GM23248 (cell line): ENCODE data around the gene ANO2. TPM values are rescaled to one million over a fixed set of nuclear protein-coding genes. Genes with fewer than 3 reads are reported as not detected.

Experiments used
- DNase-seq: peaks from one replicate; pipeline ENCODE4 v3.0.0-alpha.2; 2015
- H2AFZ ChIP-seq: fragments of 200-600 bp; sonication (generic); 2 replicates; pipeline ENCODE4 v1.6.1; 2016; ENCODE audit warnings: antibody characterized with exemption
- H3F3A ChIP-seq: fragments of 200-600 bp; sonication (generic); 2 replicates; pipeline ENCODE4 v1.6.1; 2016; ENCODE audit warnings: mild to moderate bottlenecking, antibody characterized with exemption, mixed run types; ENCODE audit not compliant: insufficient read depth
- H3K27ac ChIP-seq: fragments of 200-600 bp; sonication (generic); 2 replicates; pipeline ENCODE4 v1.5.1; 2016; ENCODE audit warnings: mild to moderate bottlenecking
- H3K27me3 ChIP-seq: fragments of 200-600 bp; sonication (generic); replicated peaks from 2 replicates; pipeline ENCODE4 v1.6.1; 2016; ENCODE audit warnings: mild to moderate bottlenecking; ENCODE audit not compliant: insufficient read depth
- H3K36me3 ChIP-seq: fragments of 200-600 bp; sonication (generic); 2 replicates; pipeline ENCODE4 v1.6.1; 2016; ENCODE audit warnings: low read depth, mild to moderate bottlenecking
- H3K4me1 ChIP-seq: fragments of 200-600 bp; sonication (generic); 2 replicates; pipeline ENCODE4 v1.6.1; 2016; ENCODE audit warnings: mild to moderate bottlenecking; ENCODE audit not compliant: insufficient read depth
- H3K4me2 ChIP-seq: fragments of 200-600 bp; sonication (generic); one replicate; pipeline ENCODE4 v1.6.1; 2016; ENCODE audit warnings: mild to moderate bottlenecking; ENCODE audit not compliant: unreplicated experiment
- H3K4me3 ChIP-seq: fragments of 200-600 bp; sonication (generic); 2 replicates; pipeline ENCODE4 v1.5.1; 2016; ENCODE audit warnings: mild to moderate bottlenecking
- H3K79me2 ChIP-seq: fragments of 200-600 bp; sonication (generic); 2 replicates; pipeline ENCODE4 v1.6.1; 2016; ENCODE audit warnings: mild to moderate bottlenecking; ENCODE audit not compliant: insufficient read depth
- H3K9ac ChIP-seq: fragments of 200-600 bp; sonication (generic); 2 replicates; pipeline ENCODE4 v1.6.1; 2016; ENCODE audit warnings: mild to moderate bottlenecking
- H3K9me2 ChIP-seq: fragments of 200-600 bp; sonication (generic); 2 replicates; pipeline ENCODE4 v1.6.1; 2016; ENCODE audit warnings: mixed run types, mild to moderate bottlenecking, moderate library complexity; ENCODE audit not compliant: insufficient read depth
- H3K9me3 ChIP-seq: fragments of 200-600 bp; sonication (generic); one replicate; pipeline ENCODE4 v1.6.1; 2017; ENCODE audit warnings: low read depth
- H4K20me1 ChIP-seq: fragments of 200-600 bp; sonication (generic); 2 replicates; pipeline ENCODE4 v1.6.0; 2016; ENCODE audit not compliant: insufficient read depth
- EZH2 ChIP-seq: fragments of 200-600 bp; sonication (generic); IDR thresholded peaks from 2 replicates; pipeline ENCODE4 v1.6.1; 2018; ENCODE audit warnings: antibody characterized with exemption, mild to moderate bottlenecking; ENCODE audit not compliant: insufficient read depth, poor library complexity, severe bottlenecking
- EZH2phosphoT487 ChIP-seq: fragments of 200-600 bp; sonication (generic); IDR thresholded peaks from 2 replicates; pipeline ENCODE4 v1.6.1; 2018; ENCODE audit warnings: antibody characterized with exemption, moderate library complexity, mild to moderate bottlenecking, low read depth; ENCODE audit not compliant: insufficient read depth
- WGBS, 2 experiments: methylation state at CpG; one replicate each; pipeline ENCODE4 v1.1.6; 2015 to 2017; ENCODE audit warnings: low lambda C conversion rate in 2 of 2, low coverage in 1 of 2; ENCODE audit errors: missing lambda C conversion rate in 2 of 2; 5-methylcytosine and 5-hydroxymethylcytosine counted together
- in situ Hi-C: fragments of 300-500 bp; cut with MboI; formaldehyde crosslinking; loops from 2 replicates; pipeline ENCODE4 v1.15.0; 2020
- polyA plus RNA-seq: library from polyadenylated mRNA; unstranded; fragments of >200 nt; fragmentation: Nextera tagmentation; extraction: Ambion mirVana; gene quantifications from 2 replicates; pipeline ENCODE4 v1.2.1, GENCODE V29; 2016
- total RNA-seq: library from RNA; depleted of rRNA; stranded (reverse); fragments of >200 nt; shearing (Covaris generic); gene quantifications from 2 replicates; pipeline ENCODE4 v1.2.3, GENCODE V29; 2014

The ANO2 gene
- total and polyA plus RNA-seq, 2 experiments from 2014 or later, result not detected

DNA sequence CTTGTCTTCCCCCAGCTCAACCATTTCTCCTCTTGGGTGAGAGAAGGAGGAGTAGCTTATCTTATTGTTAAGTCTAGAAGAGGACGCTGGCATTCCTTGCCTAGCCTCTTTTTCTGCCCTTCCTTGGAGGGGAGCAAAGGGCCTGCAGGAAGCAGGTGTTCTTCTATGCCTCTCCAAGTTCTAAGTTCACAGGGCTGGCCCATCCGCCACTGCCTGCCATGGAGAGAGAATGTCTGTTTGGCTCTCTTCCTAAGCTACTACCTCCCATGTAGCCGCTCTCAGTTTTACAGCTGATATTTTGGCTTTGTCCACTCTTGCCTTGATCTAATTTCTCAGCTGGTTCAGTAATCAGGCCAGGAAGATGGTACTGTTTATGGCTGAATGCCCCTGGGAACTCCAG, 312.0 kb downstream of the ANO2 start:
- no peak for DNase-seq

GRCh38 chr12:5632453-5632852, 312.6 kb downstream of the ANO2 start:
- TF ChIP-seq EZH2 (no peak), EZH2phosphoT487 (no peak)
- no peaks in the 10 kb centered on the region for H3K79me2 ChIP-seq
- WGBS, 2 experiments, result 29 to 38% methylated on average over 2 of the region's 2 CpGs
- no peaks in the 10 kb centered on the region for H3F3A ChIP-seq
- no peak overlapping the region for H3K4me2 ChIP-seq
- no peaks in the 10 kb centered on the region for H3K36me3 ChIP-seq
- H3K4me1 ChIP-seq, result no peaks in the 10 kb centered on the region
- H3K27me3 ChIP-seq, result no peaks in the 10 kb centered on the region; the same call in none of the 2 replicates
- H2AFZ ChIP-seq, result no peak overlapping the region
- no peaks in the 10 kb centered on the region for H3K9me2 ChIP-seq
- H3K27ac ChIP-seq, result no peak overlapping the region
- no peak for DNase-seq
- no peak overlapping the region for H3K9ac ChIP-seq
- no peaks in the 10 kb centered on the region for H3K9me3 ChIP-seq
- in situ Hi-C loops, result no loop called here
- H3K4me3 ChIP-seq, result no peak overlapping the region
- no peaks in the 10 kb centered on the region for H4K20me1 ChIP-seq

More for the DNA sequence above, 312.0 kb downstream of the ANO2 start:
- H3K9me2 ChIP-seq, result no peaks in the 10 kb centered on the region
- no peak for TF ChIP-seq EZH2phosphoT487
- TF ChIP-seq EZH2, result no peak
- no peaks in the 10 kb centered on the region for H3K4me1 ChIP-seq
- no peaks in the 10 kb centered on the region for H3K79me2 ChIP-seq
- H3K4me3 ChIP-seq, result no peak overlapping the region
- WGBS, 2 experiments, result 43% methylated on average over 3 of the region's 3 CpGs
- no peak overlapping the region for H3K9ac ChIP-seq
- H3K36me3 ChIP-seq, result no peaks in the 10 kb centered on the region
- no peak overlapping the region for H3K4me2 ChIP-seq
- in situ Hi-C loops, result no loop called here
- H3K9me3 ChIP-seq, result no peaks in the 10 kb centered on the region
- no peak overlapping the region for H3K27ac ChIP-seq
- H2AFZ ChIP-seq, result no peak overlapping the region
- no peaks in the 10 kb centered on the region; the same call in none of the 2 replicates for H3K27me3 ChIP-seq
- H3F3A ChIP-seq, result no peaks in the 10 kb centered on the region
- H4K20me1 ChIP-seq, result no peaks in the 10 kb centered on the region

DNA sequence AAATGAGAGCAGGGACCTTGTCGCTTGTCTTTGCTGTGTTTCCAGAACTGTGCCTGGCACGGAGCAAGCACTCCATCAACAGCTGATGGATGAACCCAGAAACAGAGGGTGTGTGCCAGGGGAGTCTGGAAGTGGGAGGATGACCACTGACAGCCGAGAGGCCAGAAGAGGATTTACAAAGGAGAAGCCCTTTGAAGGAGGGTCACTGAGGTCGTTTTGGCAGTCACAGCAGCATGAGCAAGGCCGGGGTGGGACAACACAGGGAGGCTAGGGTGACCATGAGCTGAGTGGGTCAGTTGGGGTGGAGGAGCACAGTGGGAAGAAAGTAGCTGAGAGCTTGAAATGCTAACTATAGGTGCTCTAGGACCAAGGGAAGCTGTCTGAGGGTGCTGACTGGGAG, 313.6 kb downstream of the ANO2 start:
- no peak overlapping the region for H3K4me3 ChIP-seq
- H3K36me3 ChIP-seq, result no peaks in the 10 kb centered on the region
- H3K9me3 ChIP-seq, result no peaks in the 10 kb centered on the region
- no peaks in the 10 kb centered on the region for H4K20me1 ChIP-seq
- in situ Hi-C loops, result no loop called here
- no peak overlapping the region for H3K4me2 ChIP-seq
- no peaks in the 10 kb centered on the region for H3K79me2 ChIP-seq
- H3K27ac ChIP-seq, result no peak overlapping the region
- H3F3A ChIP-seq, result no peaks in the 10 kb centered on the region
- no peaks in the 10 kb centered on the region; the same call in none of the 2 replicates for H3K27me3 ChIP-seq
- no peak overlapping the region for H2AFZ ChIP-seq
- DNase-seq, result no peak
- H3K9ac ChIP-seq, result no peak overlapping the region
- no peaks in the 10 kb centered on the region for H3K4me1 ChIP-seq
- H3K9me2 ChIP-seq, result no peaks in the 10 kb centered on the region
- TF ChIP-seq EZH2phosphoT487 (no peak), EZH2 (no peak)
- 18 to 23% methylated on average over 5 of the region's 5 CpGs for WGBS, 2 experiments

- H4K20me1 ChIP-seq, result no peaks in the 10 kb centered on the region
- no peaks in the 10 kb centered on the region for H3K9me3 ChIP-seq
- H2AFZ ChIP-seq, result no peak overlapping the region
- no peaks in the 10 kb centered on the region for H3K9me2 ChIP-seq
- TF ChIP-seq EZH2, result no peak
- TF ChIP-seq EZH2phosphoT487, result no peak
- H3K4me3 ChIP-seq, result no peak overlapping the region
- H3K27me3 ChIP-seq, result no peaks in the 10 kb centered on the region; the same call in none of the 2 replicates
- no peak overlapping the region for H3K4me2 ChIP-seq
- no peak overlapping the region for H3K27ac ChIP-seq
- no peaks in the 10 kb centered on the region for H3K4me1 ChIP-seq
- H3K79me2 ChIP-seq, result no peaks in the 10 kb centered on the region
- DNase-seq, result no peak
- WGBS, 2 experiments, result 55% methylated on average over 4 of the region's 4 CpGs
- no peaks in the 10 kb centered on the region for H3K36me3 ChIP-seq
- in situ Hi-C loops, result no loop called here
- no peaks in the 10 kb centered on the region for H3F3A ChIP-seq
- no peak overlapping the region for H3K9ac ChIP-seq
Observed at GRCh38 chr12:5630726-5631125, 314.3 kb downstream of the ANO2 start.

DNA sequence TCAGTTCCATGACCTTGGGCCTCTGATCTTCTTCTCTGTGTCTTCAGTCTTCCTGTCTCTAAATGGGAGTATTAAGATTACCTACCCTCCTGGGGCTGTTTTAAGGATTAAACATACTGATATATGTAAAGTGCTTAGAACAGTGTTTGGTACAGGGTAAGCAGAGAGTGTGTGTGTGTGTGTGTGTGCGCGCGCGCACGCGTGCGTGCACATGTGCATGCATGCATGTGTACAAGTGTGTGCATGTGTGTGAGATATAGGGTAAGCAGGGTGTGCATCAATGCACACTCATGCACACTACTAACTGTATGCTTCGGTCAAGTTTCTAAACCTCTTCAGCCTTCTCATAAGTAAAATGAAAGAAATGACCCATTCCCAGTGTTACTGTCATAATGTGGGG, 316.6 kb downstream of the ANO2 start:
- TF ChIP-seq EZH2 (no peak), EZH2phosphoT487 (no peak)
- H3K4me3 ChIP-seq, result no peak overlapping the region
- 95% methylated on average over 8 of the region's 8 CpGs for WGBS, 2 experiments
- no peaks in the 10 kb centered on the region; the same call in none of the 2 replicates for H3K27me3 ChIP-seq
- H3K36me3 ChIP-seq, result no peaks in the 10 kb centered on the region
- H3F3A ChIP-seq, result no peaks in the 10 kb centered on the region
- H3K9me3 ChIP-seq, result no peaks in the 10 kb centered on the region
- no peaks in the 10 kb centered on the region for H3K9me2 ChIP-seq
- H3K27ac ChIP-seq, result no peak overlapping the region
- no peaks in the 10 kb centered on the region for H3K4me1 ChIP-seq
- in situ Hi-C loops, result no loop called here
- H3K79me2 ChIP-seq, result no peaks in the 10 kb centered on the region
- no peak overlapping the region for H3K4me2 ChIP-seq
- no peak for DNase-seq
- no peaks in the 10 kb centered on the region for H4K20me1 ChIP-seq
- H2AFZ ChIP-seq, result no peak overlapping the region
- H3K9ac ChIP-seq, result no peak overlapping the region
